HepG2 (cell line): ENCODE measurements around the gene AP3D1.

Source experiments
- CTCF ChIP-seq: sonication (generic); formaldehyde crosslinking; IDR thresholded peaks from 2 replicates; pipeline ENCODE4 v1.5.0; 2020; ENCODE audit warnings: mild to moderate bottlenecking, missing genetic modification reagents, moderate library complexity
- FOSL2 ChIP-seq: sonication (generic); formaldehyde crosslinking; IDR thresholded peaks from 2 replicates; pipeline ENCODE4 v1.4.0; 2020; ENCODE audit warnings: missing genetic modification reagents
- FOXM1 ChIP-seq: sonication (generic); formaldehyde crosslinking; IDR thresholded peaks from 2 replicates; pipeline ENCODE4 v1.5.0; 2020; ENCODE audit warnings: missing genetic modification reagents
- KDM1A ChIP-seq: IDR thresholded peaks from 2 replicates; pipeline ENCODE4 v1.6.1; 2016; ENCODE audit warnings: missing compliant biosample characterization
- MAX ChIP-seq: IDR thresholded peaks from 2 replicates; pipeline ENCODE4 v1.6.1; 2012; ENCODE audit warnings: inconsistent platforms
- RBAK ChIP-seq: sonication (generic); formaldehyde crosslinking; IDR thresholded peaks from 2 replicates; pipeline ENCODE4 v1.5.1; 2020; ENCODE audit warnings: mild to moderate bottlenecking, missing genetic modification reagents
- RCOR2 ChIP-seq: IDR thresholded peaks from 2 replicates; pipeline ENCODE4 v1.6.1; 2016; ENCODE audit warnings: missing biosample characterization, missing genetic modification reagents
- TAF1 ChIP-seq: sonication (generic); formaldehyde crosslinking; IDR thresholded peaks from 2 replicates; pipeline ENCODE4 v1.4.0; 2020; ENCODE audit warnings: missing genetic modification reagents
- TCF7L2 ChIP-seq: IDR thresholded peaks from 2 replicates; pipeline ENCODE4 v1.6.1; 2011; ENCODE audit warnings: mild to moderate bottlenecking, low read depth, low read length, moderate library complexity
- ZNF10 ChIP-seq: sonication (generic); formaldehyde crosslinking; IDR thresholded peaks from 2 replicates; pipeline ENCODE4 v1.4.0; 2020; ENCODE audit warnings: mild to moderate bottlenecking, low read depth, missing genetic modification reagents, borderline replicate concordance
- ZNF142 ChIP-seq: sonication (generic); formaldehyde crosslinking; IDR thresholded peaks from 2 replicates; pipeline ENCODE4 v1.4.0; 2020; ENCODE audit warnings: missing genetic modification reagents
- ZNF362 ChIP-seq: sonication (generic); formaldehyde crosslinking; IDR thresholded peaks from 2 replicates; pipeline ENCODE4 v1.4.0; 2020; ENCODE audit warnings: missing genetic modification reagents, mild to moderate bottlenecking, borderline replicate concordance

- TF ChIP-seq TCF7L2 (no peak), RCOR2 (CRISPR knock-in tag) (no peak), ZNF10 (CRISPR knock-in tag) (no peak), MAX (no peak), FOSL2 (CRISPR knock-in tag) (no peak), KDM1A (CRISPR knock-in tag) (no peak), CTCF (CRISPR knock-in tag) (no peak), RBAK (CRISPR knock-in tag) (no peak), TAF1 (CRISPR knock-in tag) (no peak), ZNF362 (CRISPR knock-in tag) (no peak), FOXM1 (no peak), ZNF142 (no peak)
These were observed 38.6 kb downstream of the AP3D1 start for GRCh38 chr19:2112516-2113320.
